SK-N-SH (cell line): ENCODE results near the gene CHST13. TPM values are rescaled to one million over a fixed set of nuclear protein-coding genes. Genes with fewer than 3 reads are reported as not detected.

Experiments used
- CTCF ChIA-PET: fragments of 300-600, 350-600 bp; formaldehyde crosslinking; extraction: SDS; loops from one replicate; lab custom pipeline; 2021; lab: Yijun Ruan, JAX
- POLR2A ChIA-PET: fragments of 350-600 bp; sonication (Branson Sonifier 250); formaldehyde crosslinking; extraction: SDS; loops from one replicate; lab custom pipeline; 2020; ENCODE audit warnings: antibody characterized with exemption, inconsistent platforms; lab: Yijun Ruan, JAX
- DNase-seq: peaks from one replicate; pipeline ENCODE4 v3.0.0; 2012
- H2AFZ ChIP-seq: fragments of 200-600 bp; sonication (generic); 2 replicates; pipeline ENCODE4 v1.8.1; 2016; ENCODE audit warnings: antibody characterized with exemption, mild to moderate bottlenecking, low read depth
- H3F3A ChIP-seq: fragments of 200-600 bp; sonication (generic); replicated peaks from 2 replicates; pipeline ENCODE3; 2016; ENCODE audit warnings: antibody characterized with exemption, mild to moderate bottlenecking; ENCODE audit not compliant: insufficient read depth
- H3K27ac ChIP-seq, 2 experiments: fragments of 200-500 bp in 1 of 2; fragments of 200-600 bp in 1 of 2; sonication (Bioruptor generic) in 1 of 2; sonication (generic), shearing (Covaris generic) in 1 of 2; 2 replicates each; pipeline versions ENCODE4 v1.5.1 to v1.6.1; 2014 to 2016; ENCODE audit warnings: low read depth in 2 of 2, inconsistent platforms in 1 of 2, low read length in 1 of 2, mild to moderate bottlenecking in 1 of 2, mixed read lengths in 1 of 2
- H3K27me3 ChIP-seq: fragments of 200-600 bp; sonication (generic), shearing (Covaris generic); 2 replicates; pipeline ENCODE4 v1.6.1; 2016; ENCODE audit warnings: mixed run types; ENCODE audit not compliant: insufficient read depth
- H3K36me3 ChIP-seq, 2 experiments: fragments of 200-500 bp in 1 of 2; fragments of 200-600 bp in 1 of 2; sonication (Bioruptor generic) in 1 of 2; sonication (generic) in 1 of 2; replicated peaks in 1 of 2; 2 replicates each; pipeline versions ENCODE3 to v1.5.1; 2014 to 2016; ENCODE audit warnings: low read length in 1 of 2, mild to moderate bottlenecking in 1 of 2; ENCODE audit not compliant: insufficient read depth in 2 of 2, control insufficient read depth in 1 of 2
- H3K4me1 ChIP-seq, 2 experiments: fragments of 200-500 bp in 1 of 2; fragments of 200-600 bp in 1 of 2; sonication (Bioruptor generic) in 1 of 2; sonication (generic), shearing (Covaris generic) in 1 of 2; 2 replicates each; pipeline versions ENCODE4 v1.5.1 to v1.6.1; 2014 to 2016; ENCODE audit warnings: low read depth in 1 of 2, low read length in 1 of 2, mixed run types in 1 of 2; ENCODE audit not compliant: insufficient read depth in 2 of 2, control insufficient read depth in 1 of 2
- H3K4me2 ChIP-seq: fragments of 200-600 bp; sonication (generic), shearing (Covaris generic); 2 replicates; pipeline ENCODE4 v1.6.1; 2017; ENCODE audit warnings: mixed run types
- H3K4me3 ChIP-seq, 2 experiments: fragments of 200-500 bp in 1 of 2; fragments of 200-600 bp in 1 of 2; sonication (Bioruptor generic) in 1 of 2; sonication (generic), shearing (Covaris generic) in 1 of 2; 2 replicates each; pipeline versions ENCODE4 v1.5.1 to v1.8.1; 2014 to 2016; ENCODE audit warnings: low read depth in 2 of 2, inconsistent platforms in 1 of 2, low read length in 1 of 2, mild to moderate bottlenecking in 1 of 2, mixed read lengths in 1 of 2, moderate library complexity in 1 of 2
- H3K79me2 ChIP-seq: fragments of 200-600 bp; sonication (generic); 2 replicates; pipeline ENCODE4 v1.8.1; 2017; ENCODE audit warnings: mild to moderate bottlenecking; ENCODE audit not compliant: insufficient read depth
- H3K9ac ChIP-seq: fragments of 200-600 bp; sonication (generic); 2 replicates; pipeline ENCODE4 v1.6.1; 2017; ENCODE audit warnings: mixed run types
- H3K9me2 ChIP-seq: fragments of 200-600 bp; sonication (generic); 2 replicates; pipeline ENCODE4 v1.6.1; 2017; ENCODE audit warnings: mixed run types
- H3K9me3 ChIP-seq: fragments of 200-600 bp; sonication (generic); 2 replicates; pipeline ENCODE4 v1.6.1; 2017; ENCODE audit warnings: mixed run types, mild to moderate bottlenecking, moderate library complexity
- H4K20me1 ChIP-seq: fragments of 200-600 bp; sonication (generic); 2 replicates; pipeline ENCODE4 v1.6.1; 2017; ENCODE audit warnings: mild to moderate bottlenecking, mixed run types; ENCODE audit not compliant: insufficient read depth
- EZH2phosphoT487 ChIP-seq: fragments of 200-600 bp; sonication (generic); IDR thresholded peaks from 2 replicates; pipeline ENCODE4 v1.6.1; 2017; ENCODE audit warnings: low read depth, mixed run types, mild to moderate bottlenecking, antibody characterized with exemption, moderate library complexity, borderline replicate concordance
- FOXJ3 ChIP-seq: sonication (generic); formaldehyde crosslinking; IDR thresholded peaks from 2 replicates; pipeline ENCODE4 v1.5.1; 2020; ENCODE audit warnings: mild to moderate bottlenecking, missing genetic modification reagents
- GABPA ChIP-seq: IDR thresholded peaks from 2 replicates; pipeline ENCODE4 v1.4.0; 2012; ENCODE audit warnings: low read depth, mild to moderate bottlenecking
- GATA2 ChIP-seq: sonication (generic); formaldehyde crosslinking; IDR thresholded peaks from 2 replicates; pipeline ENCODE4 v1.5.0; 2020; ENCODE audit warnings: mild to moderate bottlenecking, missing genetic modification reagents
- MEF2A ChIP-seq: IDR thresholded peaks from 2 replicates; pipeline ENCODE4 v1.4.0; 2012; ENCODE audit warnings: low read depth, borderline replicate concordance
- RXRA ChIP-seq: IDR thresholded peaks from 2 replicates; pipeline ENCODE4 v1.4.0; 2012; ENCODE audit warnings: low read depth, mild to moderate bottlenecking, borderline replicate concordance
- SIN3A ChIP-seq: IDR thresholded peaks from 2 replicates; pipeline ENCODE4 v1.6.1; 2012; ENCODE audit warnings: low read depth, mild to moderate bottlenecking, low read length, moderate library complexity, borderline replicate concordance
- YY1 ChIP-seq: IDR thresholded peaks from 2 replicates; pipeline ENCODE4 v1.4.0; 2012; ENCODE audit warnings: low read depth, mild to moderate bottlenecking
- WGBS: methylation state at CpG from one replicate; pipeline ENCODE4 v1.1.6; 2017; ENCODE audit warnings: low lambda C conversion rate; 5-methylcytosine and 5-hydroxymethylcytosine counted together
- polyA plus RNA-seq, 3 experiments: library from polyadenylated mRNA; depleted of rRNA; stranded (reverse); fragments of >200 nt; gene quantifications; 2 replicates each; pipeline ENCODE4 v1.2.3, GENCODE V29; 2012
- TF ChIP-seq, protein P1 (sequence below): IDR thresholded peaks from 2 replicates; pipeline ENCODE4; 2012
- TF ChIP-seq, protein P2 (sequence below): fragments of 150-350 bp; IDR thresholded peaks from 2 replicates; pipeline ENCODE4 v1.6.1; 2016; ENCODE audit warnings: mild to moderate bottlenecking, low read depth, low read length
- TF ChIP-seq, protein P3 (sequence below): IDR thresholded peaks from 2 replicates; pipeline ENCODE4 v1.6.1; 2012; ENCODE audit warnings: mild to moderate bottlenecking, low read depth, low read length, moderate library complexity
- TF ChIP-seq, protein P4 (sequence below): IDR thresholded peaks from 2 replicates; pipeline ENCODE4 v1.4.0; 2012; ENCODE audit warnings: low read depth
- TF ChIP-seq, protein P5 (sequence below): fragments of 150-350 bp; IDR thresholded peaks from 2 replicates; pipeline ENCODE4 v1.6.1; 2017; ENCODE audit warnings: antibody characterized with exemption, low read length, low read depth, borderline replicate concordance

The CHST13 gene
- polyA plus RNA-seq, 1 of the 3 experiments (the other 2 are of a cell fraction): 0.41 TPM

DNA sequence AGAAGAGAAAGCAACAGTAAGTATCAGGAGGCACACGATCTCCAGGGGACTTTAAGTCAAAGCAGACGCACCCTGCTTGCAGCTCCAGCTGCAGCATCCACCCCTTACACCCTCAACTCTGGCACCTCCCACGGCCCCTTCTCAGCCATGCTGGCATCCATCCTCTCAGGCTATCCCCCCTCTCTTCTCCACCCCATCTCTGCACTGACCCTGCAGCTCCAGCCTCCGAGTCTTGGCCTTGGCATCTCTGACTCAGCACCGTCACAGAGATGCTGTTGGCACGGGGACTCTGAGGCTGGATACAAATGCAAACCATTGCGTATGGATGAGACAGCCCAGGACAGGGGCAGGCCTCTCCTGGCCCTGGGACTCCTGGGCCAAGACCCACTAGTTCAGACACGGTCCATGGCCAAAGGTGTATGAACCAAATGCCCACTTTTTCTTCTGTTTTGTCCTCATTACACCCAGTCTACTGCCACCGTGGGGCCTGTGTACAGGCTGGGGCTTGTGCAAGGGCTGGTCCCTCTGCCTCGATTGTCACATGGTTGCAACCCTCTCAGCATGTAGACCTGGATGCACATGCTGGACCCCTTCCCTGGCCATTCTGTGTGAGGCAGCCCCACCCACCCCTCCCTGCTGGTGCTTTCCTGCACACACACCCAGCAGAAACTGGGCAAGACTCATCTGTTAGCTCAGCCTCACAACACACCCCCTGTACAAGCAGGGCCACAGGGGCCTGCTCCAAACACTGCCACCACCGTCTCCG lies 29.6 kb upstream of the CHST13 start (continued):
- TF ChIP-seq, protein P1, sequence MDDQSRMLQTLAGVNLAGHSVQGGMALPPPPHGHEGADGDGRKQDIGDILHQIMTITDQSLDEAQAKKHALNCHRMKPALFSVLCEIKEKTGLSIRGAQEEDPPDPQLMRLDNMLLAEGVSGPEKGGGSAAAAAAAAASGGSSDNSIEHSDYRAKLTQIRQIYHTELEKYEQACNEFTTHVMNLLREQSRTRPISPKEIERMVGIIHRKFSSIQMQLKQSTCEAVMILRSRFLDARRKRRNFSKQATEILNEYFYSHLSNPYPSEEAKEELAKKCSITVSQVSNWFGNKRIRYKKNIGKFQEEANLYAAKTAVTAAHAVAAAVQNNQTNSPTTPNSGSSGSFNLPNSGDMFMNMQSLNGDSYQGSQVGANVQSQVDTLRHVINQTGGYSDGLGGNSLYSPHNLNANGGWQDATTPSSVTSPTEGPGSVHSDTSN: no peak
- TF ChIP-seq GABPA (no peak), SIN3A (no peak)

DNA sequence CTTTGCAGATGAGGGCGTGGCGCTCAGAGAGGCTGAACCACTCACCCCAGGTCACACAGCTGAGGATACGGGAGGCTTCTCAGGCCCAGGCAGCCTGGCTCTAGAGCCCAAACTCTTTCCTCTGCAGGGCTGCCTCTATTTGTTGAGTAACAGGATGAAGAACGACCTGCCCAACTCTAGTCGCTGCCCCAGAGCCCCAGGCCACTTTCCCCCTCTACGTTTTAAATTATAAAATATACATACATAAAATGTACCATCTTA lies 29.1 kb upstream of the CHST13 start:
- no peak for TF ChIP-seq FOXJ3 (CRISPR knock-in tag)
- no peak for TF ChIP-seq GATA2 (CRISPR knock-in tag)
- TF ChIP-seq RXRA: no peak
- TF ChIP-seq YY1: no peak
- TF ChIP-seq, protein P2, sequence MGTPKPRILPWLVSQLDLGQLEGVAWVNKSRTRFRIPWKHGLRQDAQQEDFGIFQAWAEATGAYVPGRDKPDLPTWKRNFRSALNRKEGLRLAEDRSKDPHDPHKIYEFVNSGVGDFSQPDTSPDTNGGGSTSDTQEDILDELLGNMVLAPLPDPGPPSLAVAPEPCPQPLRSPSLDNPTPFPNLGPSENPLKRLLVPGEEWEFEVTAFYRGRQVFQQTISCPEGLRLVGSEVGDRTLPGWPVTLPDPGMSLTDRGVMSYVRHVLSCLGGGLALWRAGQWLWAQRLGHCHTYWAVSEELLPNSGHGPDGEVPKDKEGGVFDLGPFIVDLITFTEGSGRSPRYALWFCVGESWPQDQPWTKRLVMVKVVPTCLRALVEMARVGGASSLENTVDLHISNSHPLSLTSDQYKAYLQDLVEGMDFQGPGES: no peak
- TF ChIP-seq, protein P3, sequence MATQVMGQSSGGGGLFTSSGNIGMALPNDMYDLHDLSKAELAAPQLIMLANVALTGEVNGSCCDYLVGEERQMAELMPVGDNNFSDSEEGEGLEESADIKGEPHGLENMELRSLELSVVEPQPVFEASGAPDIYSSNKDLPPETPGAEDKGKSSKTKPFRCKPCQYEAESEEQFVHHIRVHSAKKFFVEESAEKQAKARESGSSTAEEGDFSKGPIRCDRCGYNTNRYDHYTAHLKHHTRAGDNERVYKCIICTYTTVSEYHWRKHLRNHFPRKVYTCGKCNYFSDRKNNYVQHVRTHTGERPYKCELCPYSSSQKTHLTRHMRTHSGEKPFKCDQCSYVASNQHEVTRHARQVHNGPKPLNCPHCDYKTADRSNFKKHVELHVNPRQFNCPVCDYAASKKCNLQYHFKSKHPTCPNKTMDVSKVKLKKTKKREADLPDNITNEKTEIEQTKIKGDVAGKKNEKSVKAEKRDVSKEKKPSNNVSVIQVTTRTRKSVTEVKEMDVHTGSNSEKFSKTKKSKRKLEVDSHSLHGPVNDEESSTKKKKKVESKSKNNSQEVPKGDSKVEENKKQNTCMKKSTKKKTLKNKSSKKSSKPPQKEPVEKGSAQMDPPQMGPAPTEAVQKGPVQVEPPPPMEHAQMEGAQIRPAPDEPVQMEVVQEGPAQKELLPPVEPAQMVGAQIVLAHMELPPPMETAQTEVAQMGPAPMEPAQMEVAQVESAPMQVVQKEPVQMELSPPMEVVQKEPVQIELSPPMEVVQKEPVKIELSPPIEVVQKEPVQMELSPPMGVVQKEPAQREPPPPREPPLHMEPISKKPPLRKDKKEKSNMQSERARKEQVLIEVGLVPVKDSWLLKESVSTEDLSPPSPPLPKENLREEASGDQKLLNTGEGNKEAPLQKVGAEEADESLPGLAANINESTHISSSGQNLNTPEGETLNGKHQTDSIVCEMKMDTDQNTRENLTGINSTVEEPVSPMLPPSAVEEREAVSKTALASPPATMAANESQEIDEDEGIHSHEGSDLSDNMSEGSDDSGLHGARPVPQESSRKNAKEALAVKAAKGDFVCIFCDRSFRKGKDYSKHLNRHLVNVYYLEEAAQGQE: no peak
- TF ChIP-seq EZH2phosphoT487: no peak
- no peak for TF ChIP-seq MEF2A
- TF ChIP-seq, protein P4, sequence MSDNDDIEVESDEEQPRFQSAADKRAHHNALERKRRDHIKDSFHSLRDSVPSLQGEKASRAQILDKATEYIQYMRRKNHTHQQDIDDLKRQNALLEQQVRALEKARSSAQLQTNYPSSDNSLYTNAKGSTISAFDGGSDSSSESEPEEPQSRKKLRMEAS: no peak
- no peak for TF ChIP-seq SIN3A
- TF ChIP-seq, protein P5, sequence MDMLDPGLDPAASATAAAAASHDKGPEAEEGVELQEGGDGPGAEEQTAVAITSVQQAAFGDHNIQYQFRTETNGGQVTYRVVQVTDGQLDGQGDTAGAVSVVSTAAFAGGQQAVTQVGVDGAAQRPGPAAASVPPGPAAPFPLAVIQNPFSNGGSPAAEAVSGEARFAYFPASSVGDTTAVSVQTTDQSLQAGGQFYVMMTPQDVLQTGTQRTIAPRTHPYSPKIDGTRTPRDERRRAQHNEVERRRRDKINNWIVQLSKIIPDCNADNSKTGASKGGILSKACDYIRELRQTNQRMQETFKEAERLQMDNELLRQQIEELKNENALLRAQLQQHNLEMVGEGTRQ: no peak
- H2AFZ ChIP-seq: no peak overlapping the region
- ChIA-PET POLR2A (no interaction called here), CTCF (interaction anchor here (0.6 kb wide), 1 partner anchor 537 kb away, joined by 3 read pairs; no protein-coding TSS in a partner anchor)
- WGBS: 67% methylated on average over 6 of the region's 6 CpGs
- H3K79me2 ChIP-seq: no peaks in the 10 kb centered on the region
- no peak overlapping the region for H3K27ac ChIP-seq
- H3K4me2 ChIP-seq: no peak overlapping the region
- no peak for DNase-seq
- no peaks in the 10 kb centered on the region for H4K20me1 ChIP-seq
- H3F3A ChIP-seq: no peaks in the 10 kb centered on the region
- H3K9me2 ChIP-seq: no peaks in the 10 kb centered on the region
- peaks cover 6% of the 10 kb centered on the region; the same call in 1 of the 2 replicates for H3K27me3 ChIP-seq
- no peak overlapping the region for H3K9ac ChIP-seq
- no peaks in the 10 kb centered on the region for H3K9me3 ChIP-seq
- no peaks in the 10 kb centered on the region; a peak in 1 of 4 replicates for H3K4me1 ChIP-seq
- H3K4me3 ChIP-seq: no peak overlapping the region
- H3K36me3 ChIP-seq: no peaks in the 10 kb centered on the region
